Keratinocyte (primary cell): ENCODE results near the gene WDR7. TPM values are rescaled to one million over a fixed set of nuclear protein-coding genes. Genes with fewer than 3 reads are reported as not detected.

ENCODE experiments used
- DNase-seq: peaks from one replicate; pipeline ENCODE4 v3.0.0-alpha.2; 2011; ENCODE audit warnings: low read depth, missing footprints, low spot score
- FAIRE-seq: peaks from 2 replicates; lab custom pipeline; 2011; peaks lifted over from hg19 to GRCh38; lab: Jason Lieb, UNC
- H2AFZ ChIP-seq: 2 replicates; pipeline ENCODE4 v1.6.0; 2012; ENCODE audit warnings: low read length, control low read depth, inconsistent platforms; ENCODE audit not compliant: control insufficient read depth
- H3K27ac ChIP-seq: 2 replicates; pipeline ENCODE4 v1.5.1; 2011; ENCODE audit warnings: low read length; ENCODE audit not compliant: control insufficient read depth, insufficient read depth
- H3K27me3 ChIP-seq: 3 replicates; pipeline ENCODE4 v1.6.0; 2011; ENCODE audit warnings: low read length; ENCODE audit not compliant: control insufficient read depth, insufficient read depth; ENCODE audit errors: extremely low read depth
- H3K36me3 ChIP-seq, 2 experiments: 2 replicates in 1 of 2; 3 replicates in 1 of 2; pipeline ENCODE4 v1.5.1; 2011; ENCODE audit warnings: low read length in 2 of 2, mild to moderate bottlenecking in 1 of 2; ENCODE audit not compliant: control insufficient read depth in 2 of 2, insufficient read depth in 2 of 2; ENCODE audit errors: extremely low read depth in 1 of 2
- H3K4me1 ChIP-seq: 3 replicates; pipeline ENCODE4 v1.5.1; 2011; ENCODE audit warnings: low read length; ENCODE audit not compliant: control insufficient read depth, insufficient read depth; ENCODE audit errors: extremely low read depth
- H3K4me2 ChIP-seq: 3 replicates; pipeline ENCODE4 v1.6.0; 2011; ENCODE audit warnings: low read depth, low read length; ENCODE audit not compliant: control insufficient read depth, insufficient read depth; ENCODE audit errors: extremely low read depth
- H3K4me3 ChIP-seq, 3 experiments: fragments of 200-600 bp in 1 of 3; sonication (generic) in 1 of 3; 2 replicates in 2 of 3; 3 replicates in 1 of 3; pipeline ENCODE4 v1.5.1; 2011 to 2016; ENCODE audit warnings: low read length in 3 of 3, mild to moderate bottlenecking in 3 of 3, control low read depth in 2 of 3, inconsistent platforms in 1 of 3, low read depth in 1 of 3, mixed read lengths in 1 of 3, mixed run types in 1 of 3, moderate library complexity in 1 of 3; ENCODE audit not compliant: control insufficient read depth in 2 of 3, insufficient read depth in 2 of 3; ENCODE audit errors: extremely low read depth in 1 of 3
- H3K79me2 ChIP-seq: 2 replicates; pipeline ENCODE4 v1.6.0; 2012; ENCODE audit warnings: low read length; ENCODE audit not compliant: control insufficient read depth, insufficient read depth
- H3K9ac ChIP-seq: 3 replicates; pipeline ENCODE4 v1.6.0; 2011; ENCODE audit warnings: low read length; ENCODE audit not compliant: control insufficient read depth, insufficient read depth; ENCODE audit errors: extremely low read depth
- H3K9me1 ChIP-seq: 3 replicates; pipeline ENCODE4 v1.6.0; 2011; ENCODE audit warnings: low read length; ENCODE audit not compliant: control insufficient read depth, insufficient read depth; ENCODE audit errors: extremely low read depth
- H3K9me3 ChIP-seq: 2 replicates; pipeline ENCODE4 v1.5.1; 2012; ENCODE audit warnings: low read depth, low read length; ENCODE audit not compliant: control insufficient read depth
- H4K20me1 ChIP-seq: 3 replicates; pipeline ENCODE4 v1.6.0; 2011; ENCODE audit warnings: low read length; ENCODE audit not compliant: control insufficient read depth, insufficient read depth; ENCODE audit errors: extremely low read depth
- EZH2 ChIP-seq: IDR thresholded peaks from one replicate; pipeline ENCODE4 v1.6.1; 2012; ENCODE audit warnings: inconsistent platforms, mild to moderate bottlenecking, low read length, moderate library complexity
- dilution Hi-C: fragments of 300-500 bp; cut with MboI; formaldehyde crosslinking; loops from one replicate; pipeline ENCODE4 v1.7.0; 2020; ENCODE audit warnings: low sequenced_read_pairs; ENCODE audit not compliant: extremely low pct_ligation_motif_present
- polyA plus RNA-seq, 5 experiments: library from polyadenylated mRNA; depleted of rRNA in 3 of 5; stranded (reverse) in 3 of 5; stranded (forward) in 1 of 5; unstranded in 1 of 5; fragments of >200 nt; gene quantifications; 1 replicate in 1 of 5; 2 replicates in 3 of 5; 3 replicates in 1 of 5; pipeline versions ENCODE4 v1.2.1 to v1.2.3, GENCODE V29; 2011 to 2012; ENCODE audit warnings: missing spikeins in 2 of 5, low read depth in 1 of 5, low replicate concordance in 1 of 5
- TF ChIP-seq, protein P1 (sequence below), 3 experiments: IDR thresholded peaks in 1 of 3; conservative IDR thresholded peaks in 1 of 3; optimal IDR thresholded peaks in 1 of 3; 2 replicates in 2 of 3; 3 replicates in 1 of 3; pipeline versions ENCODE3 to v1.5.1; 2011; ENCODE audit warnings: low read length in 3 of 3, mild to moderate bottlenecking in 3 of 3, moderate library complexity in 2 of 3, control low read depth in 1 of 3, inconsistent platforms in 1 of 3; ENCODE audit not compliant: insufficient read depth in 2 of 3; ENCODE audit errors: extremely low read depth in 1 of 3

WDR7 gene
- polyA plus RNA-seq, 1 donor (not counting 4 experiments of a cell fraction or from before 2014, with no cell fraction given), result 6.9 TPM

DNA sequence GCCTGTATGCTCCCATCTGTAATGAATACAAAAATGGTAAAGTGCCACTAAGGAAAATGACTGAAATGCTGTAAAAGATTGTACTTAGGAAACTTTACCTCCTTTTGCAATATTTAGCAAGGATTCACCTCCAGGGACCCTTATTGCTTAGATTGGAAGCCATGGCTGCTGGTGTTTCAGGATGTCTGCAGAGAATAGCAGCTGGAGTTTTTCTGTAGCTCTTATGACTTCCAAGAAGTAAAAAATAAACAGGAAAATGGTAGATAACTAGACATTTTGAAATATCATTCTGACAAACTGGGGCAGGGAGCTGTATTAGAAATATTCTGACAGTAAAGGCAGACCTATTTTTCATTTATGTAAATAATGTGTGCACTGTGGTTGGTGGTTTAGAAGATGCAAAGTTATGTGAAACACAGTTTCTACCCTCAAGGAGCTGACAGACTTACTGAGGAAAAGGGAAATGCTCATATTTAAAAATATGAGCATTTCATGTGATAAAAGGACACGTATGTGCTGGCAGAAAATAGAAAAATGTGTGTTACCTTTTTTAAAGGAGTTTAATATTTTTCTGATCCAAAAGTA is 270.8 kb downstream of the WDR7 start:
- H3K27me3 ChIP-seq, result no peaks in the 10 kb centered on the region
- no peaks in the 10 kb centered on the region for H3K4me1 ChIP-seq
- no peak for TF ChIP-seq EZH2
- TF ChIP-seq, protein P1, sequence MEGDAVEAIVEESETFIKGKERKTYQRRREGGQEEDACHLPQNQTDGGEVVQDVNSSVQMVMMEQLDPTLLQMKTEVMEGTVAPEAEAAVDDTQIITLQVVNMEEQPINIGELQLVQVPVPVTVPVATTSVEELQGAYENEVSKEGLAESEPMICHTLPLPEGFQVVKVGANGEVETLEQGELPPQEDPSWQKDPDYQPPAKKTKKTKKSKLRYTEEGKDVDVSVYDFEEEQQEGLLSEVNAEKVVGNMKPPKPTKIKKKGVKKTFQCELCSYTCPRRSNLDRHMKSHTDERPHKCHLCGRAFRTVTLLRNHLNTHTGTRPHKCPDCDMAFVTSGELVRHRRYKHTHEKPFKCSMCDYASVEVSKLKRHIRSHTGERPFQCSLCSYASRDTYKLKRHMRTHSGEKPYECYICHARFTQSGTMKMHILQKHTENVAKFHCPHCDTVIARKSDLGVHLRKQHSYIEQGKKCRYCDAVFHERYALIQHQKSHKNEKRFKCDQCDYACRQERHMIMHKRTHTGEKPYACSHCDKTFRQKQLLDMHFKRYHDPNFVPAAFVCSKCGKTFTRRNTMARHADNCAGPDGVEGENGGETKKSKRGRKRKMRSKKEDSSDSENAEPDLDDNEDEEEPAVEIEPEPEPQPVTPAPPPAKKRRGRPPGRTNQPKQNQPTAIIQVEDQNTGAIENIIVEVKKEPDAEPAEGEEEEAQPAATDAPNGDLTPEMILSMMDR (optimal IDR thresholded peaks at IDR 0.05 in 1 of 3, IDR thresholded peaks at IDR 0.05 in 1 of 3, conservative IDR thresholded peaks at IDR 0.05 in 1 of 3; ENCODE audit: extremely low read depth in 1 of 3, insufficient read depth in 2 of 3, low read length in 3 of 3), result no peak
- H3K4me2 ChIP-seq, result no peak overlapping the region
- H3K9me1 ChIP-seq, result no peaks in the 10 kb centered on the region
- dilution Hi-C loops, result no loop called here
- no peaks in the 10 kb centered on the region for H4K20me1 ChIP-seq
- H3K27ac ChIP-seq, result no peak overlapping the region
- no peak for DNase-seq
- H3K9me3 ChIP-seq, result no peaks in the 10 kb centered on the region
- no peak for FAIRE-seq
- no peaks in the 10 kb centered on the region for H3K79me2 ChIP-seq
- no peak overlapping the region for H2AFZ ChIP-seq
- no peak overlapping the region for H3K4me3 ChIP-seq
- H3K9ac ChIP-seq, result no peak overlapping the region
- H3K36me3 ChIP-seq, result no peaks in the 10 kb centered on the region

DNA sequence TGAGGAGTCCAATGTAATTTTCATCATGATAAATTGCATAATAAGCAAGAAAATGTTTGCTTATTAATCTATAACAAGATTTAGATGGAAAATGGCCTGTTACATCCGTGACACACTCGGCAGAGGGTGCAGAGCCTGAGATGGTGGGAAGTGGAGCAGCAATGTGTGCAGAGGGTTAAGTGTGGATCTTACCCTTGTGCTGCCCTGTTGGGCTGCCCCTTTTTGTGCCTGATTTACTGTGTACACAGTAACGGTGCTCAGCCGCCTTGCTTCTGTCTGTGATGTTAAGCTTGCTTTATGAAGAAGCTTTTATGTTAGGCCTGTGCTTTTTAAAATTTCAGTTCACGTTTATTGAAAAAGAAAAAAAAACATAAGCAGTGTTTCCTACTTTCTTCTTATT is 275.6 kb downstream of the WDR7 start:
- Histone ChIP-seq H3K4me1 (no peaks in the 10 kb centered on the region), H4K20me1 (no peaks in the 10 kb centered on the region), H3K4me3 (no peak overlapping the region), H3K4me2 (no peak overlapping the region), H3K9me3 (no peaks in the 10 kb centered on the region), H3K36me3 (no peaks in the 10 kb centered on the region), H3K27me3 (no peaks in the 10 kb centered on the region), H2AFZ (no peak overlapping the region), H3K9me1 (no peaks in the 10 kb centered on the region), H3K9ac (no peak overlapping the region), H3K79me2 (no peaks in the 10 kb centered on the region), H3K27ac (no peak overlapping the region)
- TF ChIP-seq, protein P1 (optimal IDR thresholded peaks at IDR 0.05 in 1 of 3, IDR thresholded peaks at IDR 0.05 in 1 of 3, conservative IDR thresholded peaks at IDR 0.05 in 1 of 3; ENCODE audit: extremely low read depth in 1 of 3, insufficient read depth in 2 of 3, low read length in 3 of 3), result no peak
- no peak for TF ChIP-seq EZH2
- DNase-seq, result no peak
- dilution Hi-C loops, result no loop called here
- FAIRE-seq, result no peak
